Stimulated activated CD4-positive, alpha-beta T cell treated with anti-CD3 and anti-CD28 coated beads, Interleukin-15, amount 100 ng/mL, for 24 hours (primary cell): ENCODE data around the gene SLC31A1.
A peak's percentile ranks its signal among the peaks of the same experiment; 100 is the strongest.
"Not testable (repeated sequence)": the region's sequence is repeated elsewhere in the genome, so short reads cannot be mapped to it uniquely, and the experiment has no call there.

ENCODE experiments used
- DNase-seq: peaks from one replicate; pipeline ENCODE4 v3.0.0-alpha.2; 2020

The SLC31A1 gene

DNA sequence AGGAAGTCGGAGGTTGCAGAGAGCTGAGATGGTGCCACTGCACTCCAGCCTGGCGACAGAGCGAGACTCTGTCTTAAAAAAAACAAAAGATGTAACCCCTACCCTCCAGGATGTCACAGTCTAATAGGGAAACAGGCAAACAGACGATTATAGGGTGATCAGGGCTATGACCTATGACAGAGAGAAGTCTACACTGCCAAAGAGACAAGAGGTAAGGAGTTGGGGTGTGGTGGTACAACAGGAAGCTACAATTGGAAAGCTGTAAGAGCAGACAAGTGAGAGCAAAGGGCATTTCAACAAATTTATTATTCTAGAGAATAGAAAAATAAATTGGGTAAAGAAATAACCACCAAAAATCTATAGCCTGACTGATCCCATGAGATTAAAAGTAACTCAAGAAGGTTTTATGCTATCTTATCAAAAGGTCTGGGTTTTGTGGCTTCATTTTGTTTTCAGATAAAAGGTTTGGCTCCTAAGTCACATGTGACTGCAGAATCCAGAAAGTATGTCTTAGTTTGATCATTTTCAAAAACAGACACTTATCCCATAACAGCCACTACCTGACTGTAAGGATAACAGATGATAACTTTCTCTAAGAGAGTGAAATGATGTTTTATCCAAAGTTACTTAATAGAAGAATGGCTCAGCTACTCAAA, 46.7 kb downstream of the SLC31A1 start:
- DNase-seq = no peak

DNA sequence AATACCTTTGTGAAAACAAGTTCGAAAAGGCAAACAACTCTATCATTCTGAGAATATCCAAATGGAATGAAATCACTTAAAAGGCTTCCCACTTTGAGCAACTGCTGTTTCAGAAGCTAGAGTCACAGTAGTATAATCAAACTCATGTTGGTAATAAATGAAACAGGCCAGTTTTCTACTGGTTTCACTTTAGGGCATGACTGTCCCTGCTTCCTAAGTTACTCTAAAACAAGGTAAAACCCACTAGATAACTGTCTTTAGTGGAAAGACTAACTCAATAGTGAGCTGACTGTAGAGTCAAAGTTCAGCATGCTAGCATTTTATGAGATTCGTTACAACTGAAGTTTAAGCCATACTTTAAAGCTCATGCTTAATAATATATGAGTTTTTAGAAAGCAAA, 48.0 kb downstream of the SLC31A1 start:
- no peak for DNase-seq

DNA sequence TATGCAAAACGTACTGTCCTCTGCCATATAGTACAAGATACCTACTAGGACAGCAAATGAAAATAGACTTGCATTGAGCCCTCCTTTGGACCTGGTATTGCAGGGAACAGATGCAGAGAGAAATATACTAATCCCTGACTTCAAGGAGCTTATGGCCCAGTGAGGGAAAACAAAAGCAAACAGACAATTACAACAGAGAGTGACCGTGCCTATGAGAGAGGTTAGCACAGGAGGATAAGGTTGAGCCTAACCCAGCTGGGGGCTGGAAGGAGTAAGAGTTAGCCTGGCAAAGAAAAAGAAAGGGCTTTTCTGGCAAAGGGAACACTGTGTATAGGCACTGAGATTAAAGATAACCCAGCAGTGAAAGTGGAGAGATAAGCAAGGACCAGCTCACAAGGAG, 48.5 kb downstream of the SLC31A1 start:
- no peak for DNase-seq

DNA sequence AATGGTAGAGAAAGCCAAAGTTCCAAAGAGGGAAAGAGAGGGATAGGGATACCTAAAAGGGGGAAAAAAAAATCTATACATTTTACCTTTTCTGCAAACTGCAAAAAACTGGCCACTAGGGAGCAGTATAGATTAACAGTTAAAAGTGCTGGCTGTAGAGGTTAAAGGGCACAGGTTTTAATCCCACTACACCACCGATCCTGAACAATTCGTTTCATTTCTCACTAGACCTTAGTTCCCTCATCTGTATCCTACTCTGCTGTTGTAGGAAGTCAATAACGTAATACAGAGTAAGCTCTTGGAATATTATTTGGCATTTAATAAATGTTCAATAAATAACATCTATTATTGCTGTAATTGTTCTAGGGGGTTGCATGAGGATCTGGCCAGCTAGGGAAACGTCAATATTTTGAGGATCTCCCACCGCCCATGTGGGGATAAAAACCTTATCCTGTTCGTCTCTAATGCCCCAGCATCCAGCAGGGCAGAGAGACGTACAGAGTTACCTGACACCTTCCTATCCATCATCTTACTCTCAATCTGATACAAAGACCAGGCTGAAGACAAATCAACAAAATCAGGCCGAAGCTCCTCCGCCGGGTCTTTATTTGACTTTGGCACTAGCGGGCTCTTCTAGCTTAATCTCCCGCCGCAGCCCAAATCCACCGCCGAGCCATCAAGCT, 53.3 kb downstream of the SLC31A1 start:
- peak; percentile 19 for DNase-seq

DNA sequence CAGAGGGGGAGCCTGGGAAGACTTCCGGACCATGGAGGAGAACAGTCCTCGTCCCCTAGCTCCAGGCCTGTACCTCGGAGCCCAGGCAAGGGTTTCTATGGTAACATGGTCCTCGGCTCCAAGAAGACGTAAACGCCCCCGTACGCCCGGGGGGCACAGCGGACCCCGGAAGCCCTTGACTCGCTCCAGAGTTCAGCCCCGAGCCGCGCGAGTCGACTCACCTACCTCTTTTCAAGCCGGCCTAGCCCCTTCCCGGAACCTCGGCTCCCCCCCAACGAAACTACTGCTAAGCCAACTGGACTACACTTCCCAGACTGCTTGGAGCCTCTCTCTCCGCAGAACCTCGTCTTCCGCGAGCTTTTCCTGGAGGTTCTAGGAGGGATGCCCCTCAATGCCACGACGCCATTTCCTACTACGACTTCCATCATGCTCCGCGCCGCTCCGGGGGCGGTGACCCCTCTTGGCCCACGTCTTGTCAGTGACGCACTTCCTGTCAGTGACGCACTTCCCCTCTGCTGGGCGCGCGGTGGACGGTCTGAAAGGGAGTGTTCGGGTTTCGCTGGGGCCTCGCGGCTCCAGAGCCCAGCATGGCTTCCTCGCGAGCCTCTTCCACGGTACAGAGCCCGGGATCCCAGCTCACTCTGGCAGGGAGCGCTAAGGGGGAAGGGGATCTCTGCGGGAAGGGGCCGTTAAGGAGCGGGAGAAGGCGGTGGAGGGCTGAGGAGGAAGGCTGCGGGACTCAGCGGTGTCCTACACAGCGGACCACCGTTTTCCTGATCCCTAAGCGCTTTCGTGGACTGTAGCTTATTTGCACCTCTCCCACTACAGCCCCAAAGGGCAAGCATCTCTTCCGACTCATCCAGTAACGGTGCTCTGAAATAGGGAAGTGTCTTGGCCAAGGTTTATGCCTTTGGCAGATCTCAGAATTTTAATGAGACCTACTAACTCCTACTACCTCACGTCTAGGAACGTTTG, 54.1 kb downstream of the SLC31A1 start, which contains the start of the genes CDC26 and PRPF4:
TSS of gene CDC26 (minus strand) at position 416 of the 975 bp plus-strand sequence. CDS start 3,065 bp downstream, outside the sequence.
TSS of gene PRPF4 (plus strand) at position 502 of the 975 bp plus-strand sequence. CDS start at position 588, 86 bp downstream.
- peak; percentile 98 for DNase-seq

DNA sequence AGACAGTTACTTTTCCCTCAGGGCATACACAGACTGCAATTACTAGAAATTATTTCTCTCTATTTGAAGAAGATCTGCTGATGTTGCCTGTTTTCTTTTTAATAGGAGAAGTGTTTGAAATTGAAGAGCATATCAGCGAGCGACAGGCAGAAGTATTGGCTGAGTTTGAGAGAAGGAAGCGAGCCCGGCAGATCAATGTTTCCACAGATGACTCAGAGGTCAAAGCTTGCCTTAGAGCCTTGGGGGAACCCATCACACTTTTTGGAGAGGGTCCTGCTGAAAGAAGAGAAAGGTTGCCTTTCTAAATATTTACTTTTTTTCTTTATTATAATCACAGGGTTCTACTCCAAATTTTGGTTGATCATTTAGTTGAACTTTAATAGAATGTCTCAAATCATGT, 57.5 kb downstream of the SLC31A1 start:
- no peak for DNase-seq

DNA sequence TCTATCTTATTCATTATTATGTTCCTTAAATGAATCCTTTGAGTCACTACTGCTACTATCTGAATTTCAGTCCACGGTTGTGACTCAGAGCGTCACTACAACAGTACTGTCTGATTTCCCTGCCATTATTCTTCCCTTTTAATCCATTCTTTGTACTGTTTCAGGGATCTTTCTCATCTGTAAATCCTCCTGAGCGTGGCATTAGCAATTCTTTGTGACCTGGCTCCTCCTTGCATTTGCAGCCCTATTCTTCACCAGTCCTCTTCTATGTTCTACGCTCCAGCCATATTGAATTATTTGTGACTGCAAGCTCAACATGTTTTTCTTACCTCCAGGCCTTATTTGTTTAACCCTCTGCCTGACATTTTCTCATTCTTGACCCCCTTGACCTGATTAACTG, 60.0 kb downstream of the SLC31A1 start:
- no peak for DNase-seq

DNA sequence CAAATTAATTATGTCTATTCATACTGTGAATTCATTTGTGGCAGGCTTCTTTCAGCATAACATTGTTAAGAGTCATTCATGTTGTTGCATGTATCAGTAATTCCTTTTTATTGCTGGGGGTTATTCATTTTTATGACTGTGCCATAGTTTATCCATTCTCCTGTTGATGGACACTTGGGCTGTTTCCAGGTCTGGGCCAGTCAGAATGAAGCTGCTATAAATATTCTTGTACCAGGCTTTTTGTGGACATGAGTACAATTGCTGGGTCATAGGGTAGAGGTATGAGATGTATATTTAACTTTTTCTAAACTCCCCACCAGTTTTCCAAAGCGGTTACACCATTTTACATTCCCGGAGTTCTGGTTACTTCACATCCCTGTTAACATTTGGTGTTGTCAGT, 67.7 kb downstream of the SLC31A1 start:
- DNase-seq = no peak

DNA sequence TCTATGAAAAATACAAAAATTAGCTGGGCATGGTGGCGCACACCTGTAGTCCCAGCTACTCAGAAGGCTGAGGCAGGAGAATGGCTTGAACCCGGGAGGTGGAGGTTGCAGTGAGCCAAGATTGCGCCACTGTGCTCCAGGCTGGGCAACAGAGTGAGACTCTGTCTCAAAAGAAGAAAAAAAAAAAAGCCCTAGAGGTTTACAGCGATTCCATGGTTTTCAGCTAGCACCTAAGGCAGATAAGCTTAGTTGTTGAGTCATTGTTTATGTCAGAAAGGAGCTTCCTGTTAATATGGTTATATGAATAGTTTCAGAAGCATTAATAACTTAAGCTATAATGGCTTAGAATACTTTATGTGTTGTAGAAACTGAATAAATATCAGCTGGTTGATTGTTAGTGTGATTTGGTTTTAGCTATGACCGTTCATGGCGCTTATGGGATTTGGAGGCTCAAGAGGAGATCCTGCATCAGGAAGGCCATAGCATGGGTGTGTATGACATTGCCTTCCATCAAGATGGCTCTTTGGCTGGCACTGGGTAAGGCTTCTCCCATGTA, 68.8 kb downstream of the SLC31A1 start:
- DNase-seq = no peak

DNA sequence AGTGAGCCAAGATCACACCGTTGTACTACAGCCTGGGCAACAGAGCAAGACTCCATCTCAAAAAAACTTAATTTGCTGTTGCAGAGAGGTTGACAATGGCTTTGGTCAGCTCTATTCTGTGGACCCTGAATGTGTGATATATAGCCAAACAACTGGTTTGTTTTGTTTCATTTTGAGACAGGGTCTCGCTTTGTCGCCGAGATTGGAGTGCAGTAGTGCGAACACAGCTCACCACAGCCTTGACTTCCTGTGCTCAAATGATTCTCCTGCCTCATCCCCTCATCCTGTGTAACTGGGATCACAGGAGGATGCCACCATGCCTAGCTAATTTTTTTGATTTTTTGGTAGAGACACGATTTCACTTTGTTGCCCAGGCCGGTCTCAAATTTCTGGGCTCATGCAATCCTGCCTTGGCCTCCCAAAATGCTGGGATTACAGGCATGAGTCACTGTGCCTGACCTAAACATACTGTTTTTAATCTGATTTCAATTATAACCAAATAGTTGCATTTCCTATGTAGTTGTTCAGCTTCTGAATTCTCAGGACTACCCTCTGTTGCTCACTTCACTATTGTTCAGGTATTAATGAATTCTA, 72.0 kb downstream of the SLC31A1 start:
- no peak for DNase-seq

DNA sequence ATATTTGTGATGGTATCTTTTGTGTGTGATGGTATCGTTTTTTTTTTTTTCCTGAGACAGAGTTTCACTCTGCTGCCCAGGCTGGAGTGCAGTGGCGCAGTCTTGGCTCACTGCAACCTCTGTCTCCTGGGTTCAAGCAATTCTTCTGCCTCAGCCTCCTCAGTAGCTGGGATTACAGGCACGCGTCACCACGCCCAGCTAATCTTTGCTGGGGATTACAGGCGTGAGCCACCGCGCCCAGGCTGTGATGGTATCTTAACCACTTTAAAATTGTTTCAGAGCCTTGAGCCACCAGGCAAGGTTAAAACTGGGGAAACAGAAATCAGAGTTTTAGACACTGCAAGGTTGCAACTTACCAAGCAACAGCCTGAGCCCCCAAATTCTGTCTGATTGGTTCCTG, 74.9 kb downstream of the SLC31A1 start:
- not testable (repeated sequence) for DNase-seq

DNA sequence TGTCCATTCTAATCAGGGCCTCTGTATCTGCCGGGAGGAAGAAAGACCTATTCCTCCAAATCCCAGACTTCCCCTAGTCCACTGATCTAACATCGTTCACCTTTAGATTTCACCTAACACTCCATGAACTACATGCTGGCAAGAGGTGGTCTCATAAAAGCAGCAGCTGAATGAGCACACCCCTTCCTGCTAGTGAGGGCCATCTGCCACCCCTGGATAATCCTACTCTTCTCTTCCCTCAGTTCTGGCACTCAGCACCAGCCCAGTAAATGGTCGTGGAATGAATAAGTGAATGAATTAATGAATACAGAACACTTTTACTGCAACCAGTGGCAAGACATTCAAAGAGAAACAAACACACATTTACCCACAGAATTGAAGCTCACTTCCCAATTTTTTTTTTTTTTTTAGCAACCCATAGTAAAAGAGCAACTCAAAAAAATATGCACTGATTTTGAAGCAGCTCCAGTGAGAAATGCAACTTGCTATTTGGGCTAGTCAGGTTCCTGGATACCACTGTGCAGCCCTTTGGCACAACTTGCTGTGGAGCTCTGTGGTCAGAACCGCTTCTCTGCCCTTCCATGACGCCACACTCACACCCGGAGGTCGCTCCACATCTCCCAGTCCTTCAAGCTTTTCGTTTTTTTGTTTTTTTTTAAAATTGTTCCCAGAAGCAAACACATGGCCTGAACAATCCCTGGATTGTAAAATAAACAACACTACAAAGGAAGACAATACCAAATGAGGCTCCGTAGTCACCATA, 75.6 kb downstream of the SLC31A1 start:
- no peak for DNase-seq

DNA sequence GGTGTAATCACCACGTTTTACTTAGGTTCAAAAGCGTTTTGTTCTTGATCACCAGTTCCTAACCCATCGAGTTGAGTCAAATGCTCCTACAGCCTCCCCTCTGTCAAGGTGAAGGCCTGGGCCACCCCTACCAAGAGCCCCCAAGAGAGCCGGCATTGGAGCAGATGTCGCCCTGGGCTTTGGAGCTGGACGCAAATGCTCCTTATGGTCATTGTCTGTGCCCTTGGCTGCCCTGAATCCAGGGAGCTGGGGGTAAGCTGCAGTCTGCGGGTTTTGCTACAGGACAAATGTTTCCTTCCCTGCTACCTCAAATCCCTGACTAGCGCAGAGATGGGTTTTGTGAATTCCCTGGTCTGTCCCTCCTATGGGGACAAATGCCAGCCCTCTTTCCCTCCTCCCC, 77.0 kb downstream of the SLC31A1 start:
- DNase-seq = no peak

DNA sequence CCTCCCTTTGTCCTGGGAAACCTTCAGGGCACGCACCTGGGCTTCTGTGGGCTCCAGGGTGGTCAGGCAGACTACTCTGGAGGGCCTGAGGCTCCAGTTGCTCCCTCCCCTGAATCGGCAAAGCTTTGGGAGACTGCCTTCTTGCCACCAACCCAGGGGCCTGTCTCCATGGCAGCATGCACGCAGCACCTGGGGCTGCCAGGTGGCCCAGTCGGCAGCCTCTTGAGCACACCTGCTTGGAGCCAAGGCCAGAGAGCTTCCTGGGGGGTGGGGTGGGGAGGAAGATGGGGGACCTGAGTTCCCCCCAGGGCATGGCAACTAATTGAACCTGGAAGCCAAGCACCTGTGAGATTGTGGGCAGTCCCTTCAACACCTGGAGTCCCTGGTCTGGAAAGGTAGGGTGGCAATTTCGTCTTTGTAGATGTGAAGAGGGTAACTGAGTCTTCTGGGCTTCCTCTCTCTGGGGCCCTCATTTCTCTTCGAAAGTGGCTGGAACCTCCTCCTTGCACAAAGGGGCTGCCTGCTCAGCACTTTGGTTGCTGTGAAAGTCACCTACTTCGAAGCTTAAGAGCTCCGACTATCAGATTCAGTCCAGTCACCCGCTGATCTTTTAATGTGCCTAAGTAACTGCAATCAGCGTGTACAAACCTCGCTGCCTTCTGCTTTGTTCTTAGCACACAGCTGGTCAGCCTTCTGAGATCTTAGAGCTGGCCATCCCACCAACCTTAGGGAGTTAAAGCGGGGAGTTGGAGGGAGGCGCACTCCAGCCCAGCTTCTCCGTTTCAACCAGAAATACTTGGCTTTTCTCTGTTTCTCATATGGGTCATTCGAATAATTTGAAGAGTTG, 77.8 kb downstream of the SLC31A1 start:
- no peak for DNase-seq

DNA sequence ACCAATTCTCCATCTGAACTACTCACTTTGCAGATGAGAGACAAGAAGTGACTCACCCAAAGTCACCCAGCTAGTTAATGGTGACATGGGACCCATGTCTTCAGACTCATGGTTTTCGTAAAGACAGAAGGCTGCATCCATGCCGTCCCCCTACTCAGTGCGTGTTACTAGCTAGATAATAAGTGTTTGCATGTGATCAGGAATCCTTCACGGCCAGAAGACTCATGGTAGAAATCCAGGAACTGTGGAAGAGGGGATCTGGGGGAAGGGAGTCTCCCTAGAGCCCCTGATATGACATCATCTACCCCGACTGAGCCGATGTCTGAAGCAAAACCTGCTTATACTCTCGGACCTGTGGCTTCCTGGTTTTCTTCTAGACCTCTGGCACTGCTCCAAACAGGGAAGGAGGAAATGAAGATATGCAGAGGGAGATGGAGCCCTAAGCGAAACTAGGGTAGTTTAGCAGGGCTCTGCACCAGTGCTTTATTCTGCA, 78.5 kb downstream of the SLC31A1 start:
- no peak for DNase-seq

DNA sequence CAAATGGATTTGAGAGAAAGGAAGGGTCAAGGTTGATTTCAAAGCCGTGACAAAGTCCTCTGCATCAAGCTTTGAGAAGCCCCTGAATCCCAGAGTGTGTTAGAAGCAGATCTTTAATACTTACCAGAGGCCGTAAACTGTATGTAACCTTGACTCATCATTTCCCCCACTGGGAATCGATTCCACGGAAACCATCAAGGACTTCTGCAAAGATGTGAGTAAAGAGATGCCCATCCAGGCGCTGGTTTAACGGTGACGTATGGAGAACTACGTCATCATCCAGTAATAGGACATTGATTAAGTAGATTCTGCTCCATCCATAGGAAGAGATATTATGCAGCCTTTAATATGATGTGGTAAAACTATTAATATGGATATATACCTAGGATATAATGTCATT, 80.2 kb downstream of the SLC31A1 start:
- DNase-seq = no peak

DNA sequence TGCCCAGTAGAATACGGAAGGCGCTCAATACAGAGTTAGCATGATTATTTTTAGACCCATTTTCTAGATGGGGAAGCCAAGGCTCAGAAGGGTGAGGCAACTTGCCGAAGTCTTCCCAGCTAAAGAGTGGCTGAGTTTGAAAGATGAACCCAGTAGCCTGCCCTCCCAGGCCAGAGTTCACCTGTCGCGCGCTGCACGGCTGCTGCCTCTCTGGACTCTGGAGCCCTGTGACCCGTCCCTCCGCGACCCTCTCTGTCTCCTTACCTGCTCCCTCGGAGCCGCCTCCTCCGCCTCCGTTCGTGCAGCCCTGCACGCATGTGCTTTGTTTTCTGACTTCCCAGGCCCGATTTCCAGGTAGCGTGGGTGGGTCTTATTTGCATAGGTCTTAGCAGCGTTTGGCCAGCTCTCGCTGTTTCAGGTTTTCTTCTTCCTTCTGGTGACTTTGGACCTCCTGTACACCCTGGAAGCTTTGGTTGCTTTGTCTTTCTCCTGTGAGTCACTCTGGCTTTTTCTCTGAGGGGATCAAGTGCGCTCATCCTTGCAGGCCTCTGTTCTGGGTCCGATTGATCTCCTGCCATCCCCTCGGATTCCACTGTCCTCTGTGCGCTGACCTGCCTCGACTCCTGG, 81.6 kb downstream of the SLC31A1 start, which contains the start of gene RNF183:
TSS of gene RNF183 (minus strand) at position 585 of the 627 bp plus-strand sequence. CDS start 5,192 bp downstream, outside the sequence.
- no peak for DNase-seq

DNA sequence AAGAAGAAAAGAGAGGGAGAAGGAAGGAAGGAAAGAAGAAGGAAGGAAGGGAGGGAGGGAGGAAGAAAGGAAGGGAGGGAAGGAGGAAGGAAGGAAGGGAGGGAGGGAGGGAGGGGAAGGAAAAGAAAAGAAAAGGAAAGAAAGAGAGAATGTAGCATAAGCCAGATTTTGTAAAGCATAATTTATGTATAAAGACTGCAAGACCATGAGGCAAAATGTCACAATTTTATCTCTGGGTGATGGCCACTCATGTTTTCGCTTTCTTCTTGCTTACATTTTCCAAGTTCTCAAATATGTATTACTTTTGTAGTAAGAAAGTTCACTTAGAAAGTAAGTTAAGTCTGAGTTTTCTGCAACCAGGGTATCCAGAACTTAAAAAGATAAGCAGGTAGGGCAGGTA, 85.2 kb downstream of the SLC31A1 start:
- DNase-seq = no peak

DNA sequence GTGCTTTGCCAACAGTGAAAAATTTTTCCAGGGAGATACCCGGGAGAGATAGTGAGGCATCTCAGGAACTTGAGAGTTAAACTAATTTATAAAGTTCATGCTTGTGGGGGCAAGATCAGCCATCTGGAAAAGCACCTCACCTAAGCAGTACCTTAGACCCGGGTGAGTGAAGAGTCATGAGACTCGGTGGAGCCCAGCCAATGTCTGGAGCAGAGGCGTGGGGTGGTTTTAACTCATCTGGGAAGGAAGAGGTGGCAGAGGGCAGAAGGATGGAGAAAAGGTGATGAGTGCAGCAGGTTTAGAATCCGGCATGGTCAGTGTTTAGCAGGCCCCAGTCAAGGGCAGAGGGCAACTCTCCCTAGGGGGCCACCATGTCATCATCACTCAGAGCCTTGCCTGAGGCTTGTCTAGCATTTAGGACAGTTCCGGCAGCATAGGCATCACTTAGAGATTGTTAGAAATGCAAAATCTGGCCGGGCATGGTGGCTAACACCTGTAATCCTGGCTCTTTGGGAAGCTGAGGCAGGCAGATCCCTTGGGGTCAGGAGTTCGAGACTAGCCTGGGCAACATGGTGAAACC, 86.1 kb downstream of the SLC31A1 start:
- DNase-seq = no peak
